Coronary artery (tissue), 2 donors: ENCODE results near the gene DCLRE1B.

Experiments
- DNase-seq: peaks from one replicate; pipeline ENCODE4 v3.0.0-alpha.2; 2017; ENCODE audit warnings: low spot score
- H3K27ac ChIP-seq, 2 donors: fragments of 200-600 bp; sonication (generic); one replicate each; pipeline ENCODE4 v1.5.1; 2016 to 2019
- H3K4me3 ChIP-seq: fragments of 200-600 bp; sonication (generic); 2 replicates; pipeline ENCODE4 v1.5.1; 2016; ENCODE audit warnings: mild to moderate bottlenecking, moderate library complexity
- TF ChIP-seq, protein P1 (sequence below): fragments of 200-600 bp; sonication (generic); IDR thresholded peaks from one replicate; pipeline ENCODE4 v1.5.1; 2019; ENCODE audit warnings: antibody characterized with exemption

DCLRE1B gene

DNA sequence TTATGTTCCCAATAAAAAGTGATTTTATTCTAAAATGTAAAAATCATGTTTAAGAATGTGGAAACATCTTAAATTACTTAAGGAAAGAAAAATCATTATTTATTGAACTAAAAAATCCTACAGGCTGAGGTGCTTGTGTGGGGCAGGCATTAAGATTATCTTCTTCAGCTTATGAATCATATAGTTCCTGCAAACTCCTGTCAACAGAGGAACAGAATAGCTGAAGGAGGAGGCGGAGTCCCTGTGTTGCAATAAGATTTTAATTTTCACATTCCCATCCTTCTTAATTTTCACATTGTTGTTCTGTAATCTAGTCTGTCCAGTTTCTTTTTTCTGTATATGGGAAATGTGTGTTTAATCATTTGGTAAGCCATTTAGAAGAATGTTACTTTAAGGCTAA lies 53.6 kb downstream of the DCLRE1B start:
- TF ChIP-seq, protein P1, sequence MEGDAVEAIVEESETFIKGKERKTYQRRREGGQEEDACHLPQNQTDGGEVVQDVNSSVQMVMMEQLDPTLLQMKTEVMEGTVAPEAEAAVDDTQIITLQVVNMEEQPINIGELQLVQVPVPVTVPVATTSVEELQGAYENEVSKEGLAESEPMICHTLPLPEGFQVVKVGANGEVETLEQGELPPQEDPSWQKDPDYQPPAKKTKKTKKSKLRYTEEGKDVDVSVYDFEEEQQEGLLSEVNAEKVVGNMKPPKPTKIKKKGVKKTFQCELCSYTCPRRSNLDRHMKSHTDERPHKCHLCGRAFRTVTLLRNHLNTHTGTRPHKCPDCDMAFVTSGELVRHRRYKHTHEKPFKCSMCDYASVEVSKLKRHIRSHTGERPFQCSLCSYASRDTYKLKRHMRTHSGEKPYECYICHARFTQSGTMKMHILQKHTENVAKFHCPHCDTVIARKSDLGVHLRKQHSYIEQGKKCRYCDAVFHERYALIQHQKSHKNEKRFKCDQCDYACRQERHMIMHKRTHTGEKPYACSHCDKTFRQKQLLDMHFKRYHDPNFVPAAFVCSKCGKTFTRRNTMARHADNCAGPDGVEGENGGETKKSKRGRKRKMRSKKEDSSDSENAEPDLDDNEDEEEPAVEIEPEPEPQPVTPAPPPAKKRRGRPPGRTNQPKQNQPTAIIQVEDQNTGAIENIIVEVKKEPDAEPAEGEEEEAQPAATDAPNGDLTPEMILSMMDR = no peak
- Histone ChIP-seq H3K27ac (no peak overlapping the region), H3K4me3 (no peak overlapping the region)
- DNase-seq = no peak

- Histone ChIP-seq H3K4me3 (no peak overlapping the region), H3K27ac (no peak overlapping the region)
- DNase-seq = no peak
These were observed 58.3 kb downstream of the DCLRE1B start for GRCh38 chr1:113963281-113963906.

More at GRCh38 chr1:113963281-113963906, 58.3 kb downstream of the DCLRE1B start:
- TF ChIP-seq, protein P1 = no peak
